AG04450 (cell line): ENCODE results near the gene HAPLN3. TPM values are rescaled to one million over a fixed set of nuclear protein-coding genes. Genes with fewer than 3 reads are reported as not detected.
A peak's percentile ranks its signal among the peaks of the same experiment; 100 is the strongest.
"Not testable (repeated sequence)": the region's sequence is repeated elsewhere in the genome, so short reads cannot be mapped to it uniquely, and the experiment has no call there.

Experiments used
- CTCF ChIA-PET: fragments of 300-600, 350-600 bp; formaldehyde crosslinking; extraction: SDS; loops from one replicate; lab custom pipeline; 2022; ENCODE audit warnings: antibody characterized with exemption, inconsistent platforms; lab: Charles Lee
- POLR2A ChIA-PET: fragments of 350-600 bp; formaldehyde crosslinking; extraction: SDS; loops from one replicate; lab custom pipeline; 2021; ENCODE audit warnings: antibody characterized with exemption, inconsistent platforms; lab: Yijun Ruan, JAX
- DNase-seq: peaks from one replicate; pipeline ENCODE4 v3.0.0-alpha.2; 2011; ENCODE audit warnings: low read depth, low spot score
- H3K27ac ChIP-seq: one replicate; pipeline ENCODE4 v1.5.1; 2012; ENCODE audit warnings: low read depth, low read length, control low read depth
- H3K27me3 ChIP-seq: one replicate; pipeline ENCODE4 v1.6.0; 2012; ENCODE audit warnings: low read length; ENCODE audit not compliant: control insufficient read depth, insufficient read depth
- H3K4me3 ChIP-seq: 2 replicates; pipeline ENCODE4 v1.5.1; 2011; ENCODE audit warnings: mild to moderate bottlenecking, low read depth, low read length, control low read depth
- H3K9me3 ChIP-seq: 2 replicates; pipeline ENCODE4 v1.5.1; 2012; ENCODE audit warnings: low read length; ENCODE audit not compliant: control insufficient read depth, insufficient read depth
- CTCF ChIP-seq: IDR thresholded peaks from 2 replicates; pipeline ENCODE4 v1.5.1; 2011; ENCODE audit warnings: low read depth, low read length, control low read depth, inconsistent platforms
- polyA minus RNA-seq: library from RNA; depleted of rRNA, polyadenylated mRNA; stranded (reverse); fragments of >200 nt; gene quantifications from 2 replicates; pipeline ENCODE4 v1.2.3, GENCODE V29; 2011; rRNA and poly(A)+ RNA removed
- polyA plus RNA-seq: library from polyadenylated mRNA; depleted of rRNA; stranded (reverse); fragments of >200 nt; gene quantifications from 2 replicates; pipeline ENCODE4 v1.2.3, GENCODE V29; 2011; rRNA removed

The HAPLN3 gene
- 5.6 and 6.8 TPM in 2 replicates for polyA plus RNA-seq
- 3.0 and 4.3 TPM in 2 replicates for polyA minus RNA-seq

GRCh38 chr15:88894819-88895767, at the start of gene HAPLN3:
TSS of gene HAPLN3 (minus strand) at chr15:88895544. CDS start at chr15:88887298, 8,246 bp downstream.
- CTCF ChIA-PET = interaction anchor here (0.5 to 6.5 kb wide), 7 partner anchors 9 to 1290 kb away, joined by 3 to 37 read pairs (median 7); no protein-coding TSS in a partner anchor
- POLR2A ChIA-PET = no interaction called here
- DNase-seq = no peak
- H3K27ac ChIP-seq = no peak within 1 kb of the TSS
- no peak for TF ChIP-seq CTCF
- no peaks in the 10 kb centered on the region for H3K27me3 ChIP-seq
- H3K9me3 ChIP-seq = no peaks in the 10 kb centered on the region; the same call in 1 of the 2 replicates
- peak within 1 kb of the TSS; percentile 68 for H3K4me3 ChIP-seq

- no peak overlapping the region for H3K27ac ChIP-seq
- no peak for DNase-seq
- TF ChIP-seq CTCF = no peak
- POLR2A ChIA-PET = interaction anchor here (0.9 kb wide), 1 partner anchor 148 kb away, joined by 4 read pairs; no protein-coding TSS in a partner anchor
- H3K4me3 ChIP-seq = no peak overlapping the region
- H3K9me3 ChIP-seq = no peaks in the 10 kb centered on the region
- H3K27me3 ChIP-seq = no peaks in the 10 kb centered on the region
- CTCF ChIA-PET = no interaction called here
Measured at GRCh38 chr15:88940110-88940675, 44.8 kb upstream of the HAPLN3 start.

GRCh38 chr15:88939486-88939806, 44.1 kb upstream of the HAPLN3 start:
- Histone ChIP-seq H3K4me3 (no peak overlapping the region), H3K27me3 (no peaks in the 10 kb centered on the region), H3K27ac (no peak overlapping the region), H3K9me3 (no peaks in the 10 kb centered on the region)
- no peak for TF ChIP-seq CTCF
- no peak for DNase-seq
- ChIA-PET CTCF (no interaction called here), POLR2A (interaction anchor here (0.9 kb wide), 1 partner anchor 149 kb away, joined by 4 read pairs; no protein-coding TSS in a partner anchor)

GRCh38 chr15:88938802-88939485, 43.6 kb upstream of the HAPLN3 start:
- POLR2A ChIA-PET = interaction anchor here (0.9 kb wide), 1 partner anchor 150 kb away, joined by 4 read pairs; no protein-coding TSS in a partner anchor
- CTCF ChIA-PET = interaction anchor here (0.6 kb wide), 2 partner anchors 34 to 239 kb away, joined by 3 to 5 read pairs; no protein-coding TSS in a partner anchor
- Histone ChIP-seq H3K27me3 (no peaks in the 10 kb centered on the region), H3K27ac (peak overlapping the region; percentile 11), H3K9me3 (peaks cover 1% of the 10 kb centered on the region; the same call in 1 of the 2 replicates), H3K4me3 (no peak overlapping the region)
- no peak for DNase-seq
- no peak for TF ChIP-seq CTCF

- POLR2A ChIA-PET, H3K9me3 ChIP-seq, CTCF ChIA-PET, H3K4me3 ChIP-seq, DNase-seq, H3K27ac ChIP-seq, H3K27me3 ChIP-seq: not testable (repeated sequence)
Measured at GRCh38 chr15:88934449-88934848, 39.1 kb upstream of the HAPLN3 start.
